ENCODE results near the gene EMC10.
A peak's percentile ranks its signal among the peaks of the same experiment; 100 is the strongest.

Gene EMC10

DNA sequence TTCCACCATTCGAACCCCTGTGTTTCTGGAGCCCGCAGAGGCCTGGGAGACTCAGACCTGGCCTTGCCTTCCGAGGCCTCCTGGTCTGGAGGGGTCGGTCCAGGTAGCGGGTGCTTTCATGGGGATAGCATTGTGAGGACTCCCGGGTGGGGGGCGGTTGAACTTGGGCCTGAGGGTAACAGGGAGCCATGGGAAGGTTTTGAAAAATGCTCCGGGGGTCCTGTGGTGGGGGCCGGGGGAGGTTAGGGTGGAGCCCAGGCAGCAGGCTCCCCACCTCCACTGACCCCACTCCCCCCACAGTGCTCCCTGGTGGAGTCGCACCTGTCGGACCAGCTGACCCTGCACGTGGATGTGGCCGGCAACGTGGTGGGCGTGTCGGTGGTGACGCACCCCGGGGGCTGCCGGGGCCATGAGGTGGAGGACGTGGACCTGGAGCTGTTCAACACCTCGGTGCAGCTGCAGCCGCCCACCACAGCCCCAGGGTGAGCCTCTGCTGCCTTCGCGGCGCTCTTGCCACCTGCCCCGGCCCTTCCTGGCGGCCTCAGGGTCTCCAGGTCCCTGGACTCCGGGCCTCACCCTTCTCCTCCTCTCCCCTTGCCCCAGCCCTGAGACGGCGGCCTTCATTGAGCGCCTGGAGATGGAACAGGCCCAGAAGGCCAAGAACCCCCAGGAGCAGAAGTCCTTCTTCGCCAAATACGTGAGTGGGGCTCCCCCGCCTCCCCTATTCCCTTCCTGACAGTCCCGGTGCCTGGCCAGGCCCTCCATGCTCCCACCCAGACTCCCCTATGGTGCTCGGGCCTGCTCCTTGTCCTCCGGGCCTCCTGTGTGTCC lies 4.2 kb downstream of the EMC10 start:
- DNase-seq, result no peak

DNA sequence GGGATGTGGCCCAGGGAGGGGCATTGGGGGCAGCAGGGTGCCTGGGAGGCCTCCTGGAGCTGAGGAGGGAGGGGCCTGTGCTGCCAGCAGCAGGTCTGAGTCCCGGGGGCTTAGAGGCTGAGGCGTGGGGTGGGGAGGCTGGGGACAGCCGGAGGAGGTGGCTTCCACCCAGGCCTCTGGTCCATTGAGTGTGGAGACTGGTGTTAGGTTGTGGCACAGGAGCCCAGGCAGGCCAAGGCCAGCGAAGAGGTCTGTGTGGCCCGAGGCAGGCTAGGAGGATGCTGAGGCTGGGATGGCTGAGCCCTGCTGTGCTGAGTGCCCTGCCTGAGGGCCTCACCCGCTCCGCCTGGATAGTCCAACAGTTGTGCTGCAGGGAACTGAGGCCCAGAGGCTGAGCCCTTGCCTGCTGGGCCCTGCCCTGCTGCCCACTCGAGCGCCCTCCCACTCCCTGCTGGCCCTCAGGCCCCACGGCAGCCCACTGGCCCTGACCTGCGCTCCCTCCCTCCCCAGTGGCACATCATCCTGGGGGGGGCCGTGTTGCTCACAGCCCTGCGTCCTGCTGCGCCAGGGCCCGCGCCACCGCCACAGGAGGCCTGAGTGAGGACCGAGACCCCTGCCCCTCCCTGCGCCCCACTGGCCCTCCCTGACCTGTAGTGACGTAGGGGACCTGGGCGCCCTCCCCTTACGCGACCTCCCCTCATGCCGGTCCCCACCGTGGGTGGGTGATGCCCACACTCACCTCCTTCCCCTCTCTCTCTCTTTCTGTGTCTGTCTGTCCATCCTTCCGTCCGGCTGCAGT lies 5.2 kb downstream of the EMC10 start:
- DNase-seq, result no peak

DNA sequence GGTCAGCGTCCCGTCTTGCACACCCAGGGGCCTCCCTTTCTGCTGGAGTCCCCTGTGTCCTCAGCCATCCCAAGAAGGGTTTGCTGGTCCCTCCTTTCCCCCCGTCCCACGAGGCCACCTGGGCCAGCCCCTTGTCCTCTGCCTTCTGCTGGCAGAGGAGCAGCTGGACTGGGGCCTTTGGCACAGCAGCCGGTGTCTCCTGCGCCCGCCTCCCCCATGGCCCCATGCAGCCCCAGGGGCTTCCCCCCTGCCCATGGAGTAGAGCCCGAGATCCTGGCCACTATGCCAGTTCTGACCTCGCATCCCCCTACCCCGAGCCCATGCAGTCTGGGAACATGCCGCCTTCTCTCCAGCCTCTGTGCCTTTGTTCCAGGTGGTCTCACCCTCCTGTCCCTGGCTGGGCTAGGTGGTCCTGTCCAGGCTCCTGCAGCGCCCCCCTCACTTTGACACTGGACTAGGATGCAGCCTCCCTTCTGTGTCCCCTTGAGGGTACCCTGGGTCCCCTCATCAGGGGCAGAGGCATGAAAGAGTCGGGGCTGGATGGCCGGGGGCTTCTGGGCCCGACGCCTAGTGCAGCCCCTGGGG lies 6.1 kb downstream of the EMC10 start:
- no peak for DNase-seq

DNA sequence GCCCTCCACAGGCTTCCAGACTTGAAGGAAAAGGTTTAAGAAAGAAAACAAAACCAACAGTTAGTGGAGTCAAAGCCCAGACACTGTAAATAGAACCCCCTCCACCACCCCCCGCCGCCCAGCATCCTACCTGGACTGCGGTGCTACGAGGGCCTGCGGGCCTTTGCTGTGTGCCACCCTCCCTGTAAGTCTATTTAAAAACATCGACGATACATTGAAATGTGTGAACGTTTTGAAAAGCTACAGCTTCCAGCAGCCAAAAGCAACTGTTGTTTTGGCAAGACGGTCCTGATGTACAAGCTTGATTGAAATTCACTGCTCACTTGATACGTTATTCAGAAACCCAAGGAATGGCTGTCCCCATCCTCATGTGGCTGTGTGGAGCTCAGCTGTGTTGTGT lies 6.6 kb downstream of the EMC10 start:
- DNase-seq, result no peak

DNA sequence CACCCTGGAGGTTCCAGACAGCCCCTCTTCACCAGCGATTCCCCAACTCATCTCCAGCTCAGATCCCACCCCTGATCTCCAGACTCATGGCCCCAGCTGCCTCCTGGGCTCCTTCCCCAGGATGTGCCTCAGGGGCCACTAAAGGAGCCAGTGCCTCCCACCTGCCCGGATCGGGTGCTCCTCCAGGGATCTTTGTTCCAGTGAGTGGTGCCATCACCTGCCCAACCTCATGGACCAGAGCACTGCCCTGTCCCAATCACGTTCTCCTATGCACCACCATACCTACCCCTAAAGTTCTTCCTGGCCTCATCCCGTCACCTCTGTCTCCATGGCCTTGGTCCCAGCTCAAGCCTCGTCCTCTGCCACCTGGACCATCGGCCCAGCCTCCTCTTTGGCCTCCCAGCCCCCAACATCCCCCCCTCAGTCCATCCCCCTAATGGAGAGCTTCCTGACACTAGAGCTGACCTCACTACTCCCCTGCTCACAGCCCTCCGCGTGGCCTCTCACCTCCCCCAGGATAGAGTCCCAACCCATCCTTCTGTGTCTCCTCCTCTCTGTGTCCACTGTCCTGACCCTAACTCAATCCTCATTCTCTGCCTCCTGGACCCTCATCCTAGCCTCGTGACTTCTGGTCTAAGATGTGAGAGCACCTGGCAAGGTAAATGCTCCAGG lies 9.1 kb downstream of the EMC10 start:
- no peak for DNase-seq

DNA sequence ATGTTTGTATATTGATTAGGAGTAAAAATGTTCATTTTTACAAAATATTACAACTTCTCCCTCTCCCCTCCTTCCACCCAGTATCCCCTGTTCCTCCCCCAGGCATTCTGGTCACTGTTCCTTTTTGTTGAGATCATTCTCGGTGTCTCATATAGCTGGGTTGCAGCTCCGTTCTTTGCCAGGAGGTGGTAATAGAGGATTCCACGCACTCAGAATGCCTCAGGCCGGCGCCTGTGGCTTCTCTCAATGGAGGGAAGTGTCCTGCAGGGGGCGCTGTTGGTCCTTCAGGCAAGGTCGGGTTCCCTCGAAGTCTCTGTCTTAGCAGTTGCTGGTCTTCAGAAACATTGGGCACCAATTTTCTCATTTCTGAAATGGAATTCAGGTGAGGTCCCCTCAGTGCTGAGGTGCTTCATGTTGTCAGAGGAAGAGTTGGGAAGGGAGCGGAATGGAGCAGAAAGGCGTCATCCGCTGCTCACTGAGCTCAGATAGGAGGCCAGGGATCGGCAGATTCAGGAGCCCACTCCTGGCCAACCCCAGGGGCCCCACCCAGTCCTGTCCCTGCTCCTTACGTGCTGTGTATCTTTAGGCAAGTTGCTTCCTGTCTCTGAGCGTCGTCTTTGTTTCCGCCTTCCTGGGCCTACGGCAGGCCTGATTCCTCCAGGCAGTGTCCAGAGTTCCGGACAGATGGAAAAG lies 10.7 kb downstream of the EMC10 start:
- DNase-seq, result peak; percentile 2

DNA sequence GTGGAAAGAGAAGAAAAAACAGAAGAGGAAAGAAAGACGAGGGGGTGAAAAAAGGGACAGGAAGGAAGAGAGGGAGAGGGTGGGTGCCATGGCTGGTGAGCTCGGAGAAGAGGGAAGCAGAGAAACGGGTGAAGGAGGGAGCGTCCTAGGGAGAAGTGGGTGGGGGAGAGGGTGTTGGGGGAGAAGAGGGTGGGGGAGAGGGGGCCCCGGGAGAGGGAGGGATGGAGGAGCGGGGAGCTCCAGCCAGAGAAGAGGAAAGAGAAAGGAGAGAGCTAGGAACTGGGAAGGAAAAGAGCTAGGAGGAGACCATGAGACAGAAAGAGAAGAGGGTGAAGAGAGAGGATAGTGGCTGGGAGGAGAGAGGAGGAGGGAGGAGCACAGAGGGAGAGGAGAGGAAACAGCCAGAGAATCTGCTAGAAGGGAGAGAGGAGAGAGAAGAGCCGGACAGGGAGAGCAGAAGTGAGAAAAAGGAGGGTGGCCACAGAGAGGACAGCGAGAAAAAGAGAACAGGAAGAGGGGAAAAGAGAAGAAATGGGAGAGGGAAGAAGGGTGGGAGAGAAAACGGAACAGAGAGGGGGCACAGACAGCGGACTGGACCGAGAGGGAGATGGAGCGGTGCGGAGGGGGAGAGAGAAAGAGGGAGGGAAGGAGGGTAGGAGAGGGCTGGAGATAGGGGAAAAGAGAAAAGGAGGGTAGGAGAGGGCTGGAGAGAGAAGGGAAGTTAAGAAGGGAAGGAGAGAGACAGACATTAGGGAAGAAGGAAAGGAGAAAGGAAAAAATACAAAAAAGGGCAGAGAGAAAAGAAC lies 12.3 kb downstream of the EMC10 start:
- DNase-seq, result no peak

DNA sequence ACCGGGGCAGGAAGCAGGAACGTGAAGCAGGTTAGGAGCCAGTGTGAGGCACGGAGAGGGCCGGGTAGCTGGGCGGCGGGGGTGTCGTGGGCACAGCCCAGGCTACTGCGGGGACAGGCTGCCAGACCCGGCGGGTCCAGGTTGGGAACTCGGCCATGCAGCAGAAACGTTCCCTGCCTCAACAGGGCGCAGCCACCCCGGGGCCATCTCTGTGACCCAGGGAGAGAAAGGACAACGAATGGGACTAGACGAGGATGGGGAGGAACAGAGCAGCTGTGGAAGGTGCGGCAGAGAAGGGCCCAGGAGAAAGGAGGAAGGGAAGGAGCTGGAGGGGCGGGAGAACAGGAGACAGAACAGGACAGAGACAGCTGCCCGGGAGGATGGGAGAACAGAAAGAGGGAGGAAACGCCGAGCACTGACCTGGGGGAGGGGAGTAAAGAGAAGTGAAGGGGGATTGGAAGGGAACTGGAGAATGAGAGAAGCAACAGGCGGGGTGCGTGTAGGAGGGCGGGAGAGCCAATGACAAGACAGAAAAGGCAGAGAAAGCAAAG lies 13.2 kb downstream of the EMC10 start:
- no peak for DNase-seq

DNA sequence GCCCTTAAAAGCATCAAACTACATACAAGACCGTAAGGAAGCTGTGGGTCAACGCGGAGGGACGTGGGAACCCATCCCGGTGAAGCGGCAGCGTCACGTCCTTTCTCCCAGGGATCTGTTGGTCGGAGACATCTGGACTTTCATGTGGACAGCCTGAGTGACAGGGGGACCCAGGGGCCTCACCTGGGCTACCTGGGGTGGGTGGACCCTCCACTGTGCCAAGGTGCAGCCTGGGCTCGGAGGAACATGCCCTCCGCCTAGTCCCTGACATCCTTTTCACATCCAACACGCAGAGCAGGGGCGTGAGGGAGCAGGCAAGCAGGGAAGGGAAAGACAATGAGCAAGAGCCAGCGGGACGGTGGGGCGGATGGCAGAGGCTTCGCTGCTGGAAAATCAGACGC lies 14.1 kb downstream of the EMC10 start:
- no peak for DNase-seq

DNA sequence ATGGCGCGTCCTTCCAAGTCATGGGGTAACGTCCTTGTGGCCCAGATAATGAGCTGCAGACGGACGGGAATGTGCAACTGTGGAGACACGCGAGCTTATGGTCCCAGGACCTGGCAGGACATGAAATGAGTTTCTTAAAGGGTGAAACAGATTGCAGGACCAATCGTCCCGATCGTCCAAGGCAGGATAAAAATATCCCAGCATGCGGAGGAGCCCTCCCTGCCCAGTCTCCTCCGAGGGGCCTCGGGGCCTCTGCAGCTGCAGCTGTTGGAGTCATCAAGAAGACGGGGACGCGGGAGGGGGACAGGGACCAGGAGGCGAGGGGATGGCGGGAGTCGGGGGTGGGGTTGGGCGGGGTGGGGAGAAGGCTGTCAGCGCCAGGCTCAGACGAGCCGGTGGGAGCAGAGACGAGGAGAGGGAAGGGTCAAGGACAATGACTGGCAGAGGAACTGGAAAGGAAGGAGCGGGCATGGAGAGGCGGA lies 14.7 kb downstream of the EMC10 start:
- DNase-seq, result no peak

DNA sequence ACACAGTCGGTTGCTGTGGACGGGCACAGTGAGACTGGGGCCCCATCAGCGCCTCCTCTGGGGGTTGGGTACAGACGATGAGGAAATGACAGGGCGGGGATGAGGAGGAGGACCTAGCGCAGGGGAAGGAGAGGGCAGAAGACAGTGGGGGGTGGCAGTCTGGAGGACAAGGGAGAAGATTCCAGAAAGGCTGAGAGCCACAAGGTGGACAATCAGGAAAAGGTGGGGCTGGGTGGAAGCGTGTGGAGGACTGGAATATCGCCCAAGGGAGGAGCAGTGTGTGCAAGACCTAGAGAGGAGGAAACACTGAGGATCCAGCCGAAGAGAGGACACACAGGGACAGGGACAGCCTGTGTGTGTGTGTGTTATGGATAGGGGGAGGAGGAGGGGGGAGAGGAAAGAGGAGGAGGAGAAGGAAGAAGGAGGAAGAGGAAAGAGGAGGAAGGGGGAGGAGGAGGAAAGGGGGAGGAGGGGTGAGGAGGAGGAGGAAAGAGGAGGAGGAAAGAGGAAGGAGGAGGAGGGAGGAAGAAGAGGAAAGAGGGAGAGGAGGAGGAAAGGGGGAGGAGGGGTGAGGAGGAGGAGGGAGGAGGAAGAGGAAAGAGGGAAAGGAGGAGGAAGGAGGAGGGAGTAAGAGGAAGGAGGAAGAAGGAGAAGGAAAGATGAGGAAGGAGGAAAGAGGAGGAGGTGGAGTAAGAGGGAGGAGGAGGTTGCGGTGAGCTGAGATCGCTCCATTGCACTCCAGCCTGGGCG lies 16.2 kb downstream of the EMC10 start:
- no peak for DNase-seq

DNA sequence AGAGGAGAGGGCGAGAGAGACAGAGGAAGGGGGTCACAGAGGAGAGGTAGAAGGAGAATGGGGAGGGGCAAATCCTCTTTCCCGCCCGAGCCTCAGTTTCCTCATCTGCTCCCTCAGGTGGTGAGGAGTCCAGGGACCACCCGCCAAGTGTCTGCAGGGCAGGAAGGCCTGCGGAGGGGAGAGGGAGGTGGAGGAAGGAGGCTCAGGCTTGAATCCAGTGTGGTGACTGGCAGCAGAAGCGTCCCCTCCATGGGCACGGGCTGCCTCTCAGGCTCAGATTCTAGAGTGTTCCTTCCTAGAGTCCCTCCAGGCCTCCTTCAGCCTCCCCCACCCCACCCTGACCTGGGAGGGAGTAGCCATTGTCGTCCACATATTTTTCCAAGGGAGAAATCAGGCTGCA lies 16.9 kb downstream of the EMC10 start:
- DNase-seq, result no peak

DNA sequence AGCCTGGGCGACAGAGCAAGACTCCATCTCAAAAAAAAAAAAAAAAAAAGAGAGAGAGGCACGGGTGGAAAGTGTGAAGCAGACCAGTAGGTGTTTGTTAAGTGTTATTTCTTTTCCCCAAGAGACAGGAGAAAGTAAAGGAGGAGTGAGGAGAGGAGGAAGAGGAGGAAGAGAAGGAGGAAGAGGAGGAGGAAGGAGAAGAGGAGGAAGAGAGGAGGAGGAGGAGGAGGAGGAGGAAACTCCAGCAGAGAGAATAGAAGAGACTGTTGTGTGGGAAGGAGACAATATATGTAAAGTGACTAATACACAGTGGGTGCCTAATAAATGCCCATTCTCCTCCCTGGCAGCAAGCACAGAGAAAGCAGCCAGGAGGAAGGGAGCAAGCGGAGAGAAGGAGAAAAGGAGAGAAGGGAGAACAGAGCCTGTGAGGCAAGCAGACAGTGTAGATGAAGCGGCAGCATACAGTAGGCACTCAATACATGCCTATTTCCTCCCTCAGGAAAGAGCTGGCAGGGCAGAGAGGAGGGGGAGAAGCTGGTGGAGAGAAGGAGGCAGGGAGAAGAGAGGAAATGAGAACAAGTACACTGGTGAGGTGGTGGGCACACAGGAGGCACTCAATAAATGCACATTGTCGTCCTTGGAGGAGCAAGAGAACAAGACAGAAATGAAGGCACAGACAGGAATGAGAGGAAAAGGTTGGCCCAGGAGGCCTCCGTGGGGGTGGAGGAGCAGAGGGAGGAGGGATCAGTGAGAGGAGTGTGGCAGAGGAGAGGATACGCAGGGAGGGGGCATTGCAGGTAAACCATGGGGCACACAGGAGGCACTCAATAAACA lies 18.1 kb downstream of the EMC10 start:
- DNase-seq, result no peak

DNA sequence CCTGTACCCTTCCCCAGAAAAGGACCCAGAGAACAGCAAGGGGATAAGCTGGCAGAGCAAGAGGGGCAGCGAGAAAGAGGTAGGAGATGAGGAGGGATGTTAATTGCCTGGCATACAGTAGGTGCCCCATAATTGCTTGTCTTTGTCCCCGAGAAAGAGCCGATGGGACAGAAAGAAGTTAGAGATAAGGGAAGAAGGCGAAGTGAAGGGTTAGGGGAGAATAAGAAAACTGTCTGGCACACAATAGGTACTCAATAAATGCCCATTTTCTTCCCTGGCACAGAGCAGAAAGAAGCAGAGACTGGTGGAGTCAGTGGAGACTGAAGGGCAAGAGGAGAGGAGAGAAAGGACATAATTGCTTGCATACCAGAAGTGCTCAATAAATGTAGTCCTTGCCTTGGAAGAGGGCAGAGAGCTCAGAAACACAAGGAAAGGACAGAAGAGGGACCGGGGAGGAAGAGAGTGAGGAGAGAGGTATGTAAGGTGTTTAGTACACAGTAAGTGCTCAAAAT lies 18.8 kb downstream of the EMC10 start:
- DNase-seq, result no peak

DNA sequence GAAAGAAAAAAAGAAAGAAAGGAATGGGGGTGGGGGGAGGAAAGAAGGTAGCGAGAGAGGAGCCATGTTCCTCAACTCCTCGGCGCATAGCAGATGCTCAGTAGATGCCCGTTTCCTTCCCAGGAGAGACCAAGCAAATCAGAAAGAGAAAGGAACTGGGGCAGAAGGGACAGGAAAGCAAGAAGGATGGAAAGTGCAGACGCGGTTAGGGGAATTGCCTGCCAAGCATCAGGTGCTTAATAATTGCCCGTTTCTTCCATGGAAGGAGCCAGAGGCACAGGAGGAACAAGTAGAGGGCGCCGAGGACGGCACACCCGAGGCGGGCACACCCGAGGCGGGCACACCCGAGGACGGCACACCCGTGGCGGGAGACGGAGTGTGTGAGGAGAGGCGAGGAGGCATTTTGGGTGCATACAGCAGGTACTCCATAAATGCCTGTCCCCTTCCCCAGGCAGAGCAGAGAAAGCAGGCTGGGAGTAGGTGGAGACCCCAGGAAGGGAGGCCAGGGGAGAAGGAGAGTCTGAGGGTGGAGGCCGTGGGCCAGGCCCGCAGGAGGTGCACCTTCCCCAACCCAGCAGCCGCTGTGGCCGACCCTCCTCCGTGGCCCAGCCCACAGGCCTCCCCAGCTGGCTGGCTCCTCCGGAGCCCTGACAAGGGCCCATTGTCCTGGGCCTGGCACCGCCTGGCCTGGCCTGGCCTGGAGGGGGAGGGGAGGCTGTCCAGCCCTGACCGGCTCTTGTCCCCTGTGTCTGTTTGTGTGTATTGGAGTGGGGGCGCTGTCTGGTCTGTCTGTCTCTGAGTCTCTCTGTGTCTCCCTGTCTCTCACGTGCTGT lies 20.1 kb downstream of the EMC10 start:
- no peak for DNase-seq

DNA sequence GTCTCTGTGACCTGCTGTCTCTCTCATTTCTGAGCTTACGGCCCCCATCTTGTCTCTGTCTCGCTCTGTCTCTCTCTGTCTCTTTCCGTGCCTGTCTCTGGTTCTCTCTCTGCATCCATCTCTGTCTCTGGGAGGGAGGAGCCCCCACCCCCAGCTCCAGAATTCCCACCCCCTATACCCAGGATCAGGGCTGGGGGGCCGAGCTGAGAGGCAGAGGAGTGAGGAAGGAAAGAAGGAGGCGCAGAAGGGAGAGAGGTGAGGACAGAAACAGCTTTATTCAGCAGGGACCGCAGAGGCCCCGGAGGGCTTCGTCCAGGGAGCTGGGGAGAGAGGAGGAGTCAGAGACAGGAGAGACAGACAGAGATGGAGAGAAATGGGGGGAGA lies 20.7 kb downstream of the EMC10 start:
- no peak for DNase-seq

DNA sequence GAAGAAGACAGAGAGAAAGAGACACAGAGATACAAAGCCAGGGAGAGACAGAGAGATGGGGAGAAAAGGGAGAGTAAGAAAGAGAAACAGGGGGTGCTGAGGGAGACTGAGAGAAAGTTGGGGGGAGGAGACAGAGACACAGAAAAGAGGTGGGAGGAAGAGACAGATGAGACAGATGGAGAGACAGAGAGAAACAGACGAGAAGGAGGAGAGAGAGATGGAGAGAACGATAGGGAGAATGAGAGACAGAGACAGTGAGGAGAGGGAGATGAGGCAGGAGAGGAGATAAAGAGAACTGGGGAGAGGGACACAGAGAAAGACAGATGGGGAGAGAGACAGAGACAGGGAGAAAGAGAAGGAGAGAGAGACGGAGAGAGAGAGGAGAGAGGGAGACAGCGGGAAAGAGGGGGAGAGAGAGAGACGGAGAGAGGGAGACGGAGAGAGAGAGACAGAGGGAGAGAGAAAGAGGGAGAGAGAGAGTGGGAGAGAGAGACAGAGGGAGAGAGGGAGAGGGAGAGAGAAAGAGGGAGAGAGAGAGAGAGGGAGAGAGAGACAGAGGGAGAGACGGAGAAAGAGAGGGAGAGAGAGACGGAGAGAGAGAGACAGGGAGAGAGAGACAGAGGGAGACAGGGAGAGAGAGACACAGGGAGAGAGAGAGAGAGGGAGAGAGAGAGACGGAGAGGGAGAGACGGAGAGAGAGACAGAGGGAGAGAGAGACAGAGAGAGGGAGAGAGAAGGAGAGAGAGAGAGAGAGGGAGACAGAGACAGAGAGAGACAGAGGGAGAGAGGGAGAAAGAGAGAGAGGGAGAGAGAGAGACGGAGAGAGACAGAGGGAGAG lies 22.1 kb downstream of the EMC10 start:
- no peak for DNase-seq

Measured in kidney glomerular epithelial cell (primary cell).